Gastroesophageal sphincter (tissue), 3 donors: ENCODE data around the gene MED1.

ENCODE experiments used
- CTCF ChIP-seq, 4 experiments: fragments of 200-600 bp in 2 of 4; fragments of 450-650 bp in 2 of 4; sonication (generic) in 1 of 4; IDR thresholded peaks; one replicate each; pipeline ENCODE4 v1.5.1; 2017 to 2019; ENCODE audit warnings: antibody characterized with exemption in 4 of 4, mild to moderate bottlenecking in 2 of 4, moderate library complexity in 2 of 4
- POLR2A ChIP-seq, 2 donors: fragments of 450-650 bp; IDR thresholded peaks; one replicate each; pipeline ENCODE4 v1.6.1; 2017; ENCODE audit warnings: antibody characterized with exemption in 2 of 2, mild to moderate bottlenecking in 2 of 2, moderate library complexity in 1 of 2

GRCh38 chr17:39461926-39462569, 11.0 kb upstream of the MED1 start:
- no peak for TF ChIP-seq CTCF (IDR thresholded peaks at IDR 0.05)
- TF ChIP-seq POLR2A (IDR thresholded peaks at IDR 0.05): no peak
